Measurements from ENCODE around the gene ARHGAP4. TPM values are rescaled to one million over a fixed set of nuclear protein-coding genes. Genes with fewer than 3 reads are reported as not detected.

The ARHGAP4 gene
- total and polyA plus RNA-seq, 2 donors (not counting 3 experiments of a cell fraction or from before 2014, with no cell fraction given), result 20.9 to 33.3 TPM

DNA sequence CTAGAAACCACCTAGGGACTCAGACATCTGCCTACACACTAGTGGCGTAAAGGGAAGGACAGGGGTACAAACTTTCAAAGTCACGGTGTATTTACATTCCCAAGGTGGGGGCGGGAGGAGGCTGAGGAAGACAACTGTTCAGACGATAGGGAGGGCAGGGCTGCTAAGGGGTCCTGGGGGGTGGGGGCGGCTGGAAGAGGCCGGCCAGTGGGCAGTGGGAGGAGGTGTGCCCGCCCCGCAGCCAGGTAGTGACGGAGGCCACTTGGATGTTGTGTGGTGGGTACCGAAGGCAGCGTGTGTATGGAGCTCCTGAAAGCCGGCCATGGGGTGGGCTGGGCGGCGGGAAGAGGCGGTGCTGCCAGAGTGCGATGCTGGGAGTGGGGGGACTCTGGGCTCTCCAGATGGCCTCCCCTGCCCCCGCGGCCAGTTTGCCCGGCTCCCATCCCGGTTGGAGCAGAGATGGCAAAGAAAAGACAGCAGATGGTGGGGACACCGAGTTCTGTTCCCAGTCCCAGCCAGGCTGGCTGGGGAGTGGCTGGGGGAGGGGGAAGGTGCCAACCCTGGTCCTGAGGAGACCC lies 64.2 kb downstream of the ARHGAP4 start:
- intact Hi-C loops (cut with micrococcal nuclease) (no loop called here), dilution Hi-C loops (cut with MboI; ENCODE audit: extremely low pct_ligation_motif_present, low sequenced_read_pairs) (no loop called here)
- Histone ChIP-seq H3K4me2 (ENCODE audit: insufficient read depth, low read length) (no peak overlapping the region), H3K27ac (ENCODE audit: insufficient read depth, low read depth, low read length) (no peak overlapping the region), H3K9me1 (replicated peaks; ENCODE audit: control insufficient read depth, extremely low read depth, insufficient read depth, low read length) (no peaks in the 10 kb centered on the region), H3K4me3 (replicated peaks in 1 of 3; ENCODE audit: insufficient read depth in 1 of 3, low read depth in 1 of 3, low read length in 3 of 3) (no peak overlapping the region), H3K27me3 (ENCODE audit: control insufficient read depth in 2 of 2, insufficient read depth in 2 of 2, low read length in 2 of 2) (no peaks in the 10 kb centered on the region), H3K9ac (replicated peaks; ENCODE audit: extremely low read depth, insufficient read depth, low read length) (no peak overlapping the region), H4K20me1 (replicated peaks; ENCODE audit: control insufficient read depth, extremely low read depth, insufficient read depth, low read length) (no peaks in the 10 kb centered on the region), H3K9me3 (replicated peaks; ENCODE audit: control insufficient read depth, insufficient read depth, low read length) (no peaks in the 10 kb centered on the region), H3K79me2 (ENCODE audit: control insufficient read depth, insufficient read depth, low read length) (no peaks in the 10 kb centered on the region), H3K4me1 (ENCODE audit: control insufficient read depth, extremely low read depth, insufficient read depth, low read length) (no peaks in the 10 kb centered on the region), H2AFZ (ENCODE audit: low read depth, low read length) (no peak overlapping the region), H3K36me3 (ENCODE audit: control insufficient read depth in 2 of 2, extremely low read depth in 1 of 2, insufficient read depth in 2 of 2, low read length in 2 of 2) (no peaks in the 10 kb centered on the region)
- CTCF ChIA-PET, result no interaction called here
- POLR2A ChIA-PET, result no interaction called here
- TF ChIP-seq EZH2 (IDR thresholded peaks at IDR 0.05; ENCODE audit: borderline replicate concordance, low read depth, low read length, severe bottlenecking) (no peak), CTCF (IDR thresholded peaks at IDR 0.05; ENCODE audit: extremely low read depth in 1 of 2, insufficient read depth in 1 of 2, low read depth in 1 of 2, low read length in 2 of 2) (no peak), MYC (IDR thresholded peaks at IDR 0.05; ENCODE audit: low read depth, low read length) (no peak), GATA2 (IDR thresholded peaks at IDR 0.05; ENCODE audit: insufficient read depth, insufficient read length, low read depth, low read length) (no peak), JUN (IDR thresholded peaks at IDR 0.05; ENCODE audit: borderline replicate concordance, insufficient read depth, insufficient read length, low read depth) (no peak), POLR2A (IDR thresholded peaks at IDR 0.05; ENCODE audit: low read depth, low read length) (no peak), POLR2AphosphoS5 (IDR thresholded peaks at IDR 0.05; ENCODE audit: insufficient read depth, low read depth, low read length) (no peak), FOS (IDR thresholded peaks at IDR 0.05; ENCODE audit: borderline replicate concordance, insufficient read depth, low read length) (no peak)
- TF ChIP-seq, protein P1, sequence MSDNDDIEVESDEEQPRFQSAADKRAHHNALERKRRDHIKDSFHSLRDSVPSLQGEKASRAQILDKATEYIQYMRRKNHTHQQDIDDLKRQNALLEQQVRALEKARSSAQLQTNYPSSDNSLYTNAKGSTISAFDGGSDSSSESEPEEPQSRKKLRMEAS (IDR thresholded peaks at IDR 0.05; ENCODE audit: insufficient read depth, insufficient read length), result no peak
- no peak for DNase-seq (ENCODE audit: low read depth, low spot score)
- BruUV-seq (replicated peaks), result no TSS peak
- no peak for FAIRE-seq

Measured in endothelial cell of umbilical vein (primary cell).